Inferior parietal cortex (tissue), 1 donor: ENCODE results near the gene CAMK2A.

Experiments used
- DNase-seq: peaks from one replicate; pipeline ENCODE4 v3.0.0-alpha.2; 2016; ENCODE audit errors: extremely low spot score

The CAMK2A gene

GRCh38 chr5:150279330-150280020 lies 10.1 kb downstream of the CAMK2A start:
- DNase-seq = no peak

DNA sequence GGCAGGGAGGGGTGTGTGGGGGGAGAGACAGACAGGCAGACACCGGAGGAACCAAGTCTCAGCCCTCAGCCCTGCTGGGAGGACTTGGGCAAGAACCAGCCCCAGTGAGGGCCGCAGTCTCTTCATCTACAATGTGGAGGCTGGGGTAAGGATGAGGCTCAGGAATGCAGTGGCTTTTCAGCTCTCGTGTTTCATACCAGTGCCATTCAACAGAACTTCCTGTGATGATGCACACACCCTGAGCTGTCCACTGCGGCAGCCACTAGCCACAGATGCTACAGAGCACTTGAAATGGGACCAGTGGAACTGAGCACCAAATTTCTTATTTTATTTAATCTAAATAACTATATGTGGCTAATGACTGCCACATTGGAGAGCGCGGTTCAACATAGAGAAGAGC lies 10.7 kb downstream of the CAMK2A start:
- DNase-seq = no peak

DNA sequence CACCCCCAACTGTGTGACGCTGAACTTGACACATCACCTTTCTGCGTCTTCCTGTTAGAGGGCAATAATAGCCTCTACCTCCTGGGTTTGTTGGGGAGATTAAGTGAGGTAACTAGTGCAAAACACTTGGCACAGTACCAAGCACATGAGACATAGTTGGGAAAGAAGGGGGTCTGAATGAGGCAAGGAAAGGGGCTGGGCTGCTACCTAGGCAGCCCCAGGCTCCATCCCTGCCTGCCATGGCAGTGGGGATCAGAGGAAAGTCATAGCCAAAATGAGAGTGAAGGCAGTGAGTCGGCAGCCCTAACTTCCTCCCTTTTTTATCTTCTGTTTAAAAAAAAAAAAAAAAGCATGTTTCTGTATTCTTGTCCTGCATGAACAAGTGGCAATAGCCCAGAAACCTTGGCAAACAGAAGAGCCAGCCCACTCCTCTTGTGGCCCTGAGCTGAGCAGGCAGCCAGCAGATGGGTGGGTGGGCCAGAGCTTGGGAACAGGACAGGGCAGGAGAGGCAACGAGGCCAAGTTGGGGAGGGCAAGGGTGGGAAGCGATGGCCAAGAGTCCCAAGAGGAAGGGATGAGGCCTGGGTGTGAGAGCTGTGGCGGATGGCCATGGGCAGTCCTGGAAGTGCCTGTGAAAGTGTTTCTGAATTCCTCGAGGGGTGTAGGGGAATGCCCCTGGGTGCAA lies 11.4 kb downstream of the CAMK2A start:
- no peak for DNase-seq

GRCh38 chr5:150277043-150277442 lies 12.5 kb downstream of the CAMK2A start:
- no peak for DNase-seq

DNA sequence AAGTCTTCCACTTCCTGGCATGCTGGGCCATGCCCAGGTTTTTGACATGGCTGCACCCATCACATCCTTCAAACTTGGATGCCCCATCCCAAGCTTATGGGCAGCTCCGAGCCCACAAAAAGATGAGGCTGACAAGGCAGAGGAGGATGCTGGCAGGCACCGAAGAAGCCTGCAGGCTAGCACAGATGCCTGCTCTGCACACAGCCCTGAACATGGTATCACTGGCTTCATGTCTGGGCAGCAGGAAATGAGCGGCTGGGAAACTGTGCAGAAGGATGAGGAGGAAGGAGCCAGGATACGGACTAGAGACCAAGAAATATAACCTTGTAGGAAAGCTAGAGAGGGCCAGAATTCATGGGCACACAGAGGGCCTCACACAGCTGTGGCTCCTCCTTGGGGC lies 14.8 kb downstream of the CAMK2A start:
- no peak for DNase-seq

DNA sequence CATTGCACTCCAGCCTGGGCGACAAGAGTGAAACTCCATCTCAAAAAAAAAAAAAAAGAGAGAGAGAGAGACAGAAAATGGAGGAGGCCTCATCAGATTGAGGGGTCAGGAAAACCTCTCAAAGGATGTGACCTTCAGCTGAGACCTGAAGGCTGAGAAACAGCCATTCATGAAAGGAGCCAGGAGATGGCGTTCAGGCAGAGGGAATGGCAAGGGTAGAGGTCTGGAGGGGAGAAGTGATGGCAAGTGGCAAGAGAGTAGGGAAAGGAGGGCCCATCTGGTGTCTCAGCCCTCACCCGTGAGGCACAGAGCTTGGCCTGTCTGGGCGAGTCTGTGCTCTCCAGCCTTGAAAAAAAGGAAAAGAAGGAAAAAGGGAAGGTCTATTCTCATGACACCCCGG lies 17.0 kb downstream of the CAMK2A start:
- no peak for DNase-seq

DNA sequence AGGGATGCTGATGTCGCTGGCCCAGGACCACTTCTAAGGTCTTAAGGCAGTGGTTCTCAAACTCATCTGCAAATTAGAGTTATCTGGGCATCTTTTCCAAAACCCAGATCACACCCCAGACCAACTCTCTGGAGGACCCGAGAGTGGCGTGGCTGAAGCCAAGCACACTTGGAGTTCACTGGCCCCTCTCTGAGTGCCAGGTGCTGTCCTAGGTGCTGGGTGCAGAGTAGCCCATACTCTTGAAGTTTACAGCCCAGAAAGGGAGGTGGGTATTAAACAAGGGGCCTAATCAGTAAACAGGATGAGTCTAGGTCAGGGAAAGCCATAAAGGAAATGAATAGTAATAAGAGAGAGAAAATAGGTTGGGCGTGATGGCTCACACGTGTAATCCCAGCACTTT lies 17.6 kb downstream of the CAMK2A start:
- no peak for DNase-seq

DNA sequence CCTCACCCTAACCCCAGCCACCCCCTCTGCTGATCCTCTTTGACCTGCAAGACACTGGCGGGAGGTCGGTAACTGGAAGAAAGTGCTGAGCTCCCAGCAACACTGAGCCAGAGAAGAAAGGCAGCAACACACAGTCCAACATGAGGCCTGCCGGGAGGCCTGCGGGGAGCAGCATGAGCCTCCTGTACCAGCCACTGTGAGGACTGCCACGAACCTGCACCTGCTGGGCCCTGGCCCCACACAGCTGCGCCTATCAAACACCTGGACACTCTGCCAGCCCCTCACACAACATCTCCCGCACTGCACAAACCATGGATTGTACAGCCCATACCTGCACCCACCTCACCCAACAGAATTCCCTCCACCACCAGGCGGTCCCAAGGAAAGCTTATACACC lies 18.3 kb downstream of the CAMK2A start:
- DNase-seq = no peak

DNA sequence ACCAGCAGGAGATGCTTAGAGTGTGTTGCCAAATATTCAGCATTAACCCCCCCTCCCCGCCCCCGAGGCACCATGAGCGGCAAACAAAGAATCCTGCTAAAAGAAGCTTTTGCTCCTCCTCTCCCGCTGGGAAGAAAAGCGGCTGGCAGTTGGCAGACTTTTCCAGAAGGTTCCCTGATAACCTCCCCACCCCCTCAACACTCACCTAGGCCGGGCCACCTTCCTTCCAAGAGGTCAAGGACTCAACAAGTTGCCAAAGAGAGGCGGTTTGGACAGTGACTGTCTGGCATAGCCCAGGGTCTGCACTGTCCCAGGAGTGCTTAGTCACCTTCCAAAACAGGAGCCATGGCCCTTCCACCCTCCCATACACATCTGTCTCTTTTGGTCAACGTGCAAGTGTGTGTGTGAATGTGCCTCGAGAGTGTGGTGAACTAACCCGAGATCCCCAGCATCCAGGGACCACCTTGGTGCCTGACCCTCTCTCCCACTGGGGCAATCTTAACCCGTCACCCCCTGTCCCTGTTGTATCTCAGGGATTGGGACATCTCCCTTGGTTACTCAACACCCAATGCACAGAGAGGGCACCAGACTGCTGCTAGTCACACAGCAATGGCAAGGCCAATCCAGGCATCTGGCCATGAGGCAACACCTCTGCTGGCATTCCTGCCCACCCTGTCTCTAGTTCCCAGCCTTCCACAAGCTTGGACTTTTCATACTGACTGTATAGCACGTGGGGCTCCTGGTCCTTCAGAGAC lies 18.9 kb downstream of the CAMK2A start:
- DNase-seq = no peak

DNA sequence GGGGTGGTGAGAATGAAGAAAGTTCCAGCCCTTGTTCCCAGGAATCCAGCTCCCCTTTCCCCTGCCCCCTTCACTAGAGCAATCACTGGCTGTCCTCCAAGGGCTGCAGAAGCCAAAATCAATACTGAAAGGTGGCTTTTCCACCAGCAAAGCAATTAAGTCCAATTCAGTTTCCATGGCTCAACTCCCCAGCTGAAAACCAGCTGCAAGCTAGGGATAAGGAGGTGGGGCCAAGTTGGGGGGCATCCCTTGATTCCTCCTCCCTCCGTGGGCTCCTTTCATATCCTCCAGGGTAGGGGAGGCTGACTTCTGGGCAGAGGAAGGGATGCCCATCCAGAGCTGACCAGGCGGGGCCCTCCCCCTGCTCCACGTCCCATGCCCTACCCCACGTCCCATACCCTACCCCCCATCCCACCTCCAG lies 22.7 kb downstream of the CAMK2A start:
- no peak for DNase-seq

- no peak for DNase-seq
Measured at GRCh38 chr5:150265870-150266383, 23.6 kb downstream of the CAMK2A start.

GRCh38 chr5:150264667-150265603 lies 24.6 kb downstream of the CAMK2A start:
- no peak for DNase-seq

GRCh38 chr5:150263801-150264621 lies 25.6 kb downstream of the CAMK2A start:
- DNase-seq = no peak

GRCh38 chr5:150263375-150263775 lies 26.2 kb downstream of the CAMK2A start:
- DNase-seq = no peak

DNA sequence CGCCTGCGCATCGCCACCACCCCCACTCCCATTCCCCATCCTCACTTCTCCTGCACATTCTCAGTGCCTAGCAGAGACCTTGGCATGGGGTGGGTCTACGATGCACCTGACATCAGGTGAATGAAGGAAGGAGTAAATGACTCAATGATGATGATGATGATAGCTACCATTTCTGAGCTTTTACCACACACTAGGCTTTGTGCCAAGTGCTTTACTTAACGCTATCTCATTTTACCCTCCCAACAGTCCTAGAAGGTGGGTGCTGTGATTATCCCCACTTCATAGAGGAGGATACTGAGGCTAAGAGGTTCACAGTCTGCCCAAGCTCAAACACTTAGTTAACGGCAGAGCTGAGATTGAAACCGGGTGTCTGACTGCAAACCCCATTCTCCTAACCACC lies 27.1 kb downstream of the CAMK2A start:
- DNase-seq = no peak

GRCh38 chr5:150261231-150261630 lies 28.3 kb downstream of the CAMK2A start:
- DNase-seq = no peak

DNA sequence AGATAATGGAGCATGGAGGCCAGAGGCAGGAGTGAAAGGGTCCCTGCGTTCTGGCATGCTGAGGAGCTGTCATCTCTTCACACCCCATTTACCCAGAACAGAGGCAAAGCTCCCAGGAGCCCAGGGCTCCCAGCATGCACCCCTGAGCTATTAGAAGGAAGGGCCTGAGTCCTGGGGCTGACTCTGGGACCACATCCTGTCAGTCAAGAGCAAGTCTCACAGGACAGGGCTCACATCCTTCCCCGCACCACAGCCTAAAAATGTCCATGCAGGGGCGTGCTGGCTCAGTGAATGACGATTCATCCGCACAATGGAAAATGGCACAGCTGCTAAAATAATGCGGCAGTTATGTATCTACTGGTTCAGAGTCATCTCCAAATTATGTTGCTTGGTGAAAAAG lies 31.4 kb downstream of the CAMK2A start:
- DNase-seq = no peak

- DNase-seq = no peak
Measured at GRCh38 chr5:150257424-150257823, 32.1 kb downstream of the CAMK2A start.

- no peak for DNase-seq
Measured at GRCh38 chr5:150256410-150257064, 33.0 kb downstream of the CAMK2A start.
